ENCODE data around the gene MED1. TPM values are rescaled to one million over a fixed set of nuclear protein-coding genes. Genes with fewer than 3 reads are reported as not detected.

MED1 gene
- polyA plus RNA-seq, 1 experiment = 22.9 TPM

GRCh38 chr17:39360537-39360936 lies 90.5 kb downstream of the MED1 start:
- ChIA-PET CTCF (no interaction called here), POLR2A (no interaction called here)
- DNase-seq (ENCODE audit: low read depth) = no peak
- no peak for TF ChIP-seq CTCF (IDR thresholded peaks at IDR 0.05; ENCODE audit: insufficient read depth, low read depth, low read length)
- H3K4me3 ChIP-seq (ENCODE audit: low read depth, low read length) = no peak overlapping the region
- no peaks in the 10 kb centered on the region for H3K36me3 ChIP-seq (ENCODE audit: control insufficient read depth, insufficient read depth, low read length)
- no peaks in the 10 kb centered on the region for H3K27me3 ChIP-seq (ENCODE audit: control insufficient read depth, insufficient read depth, low read length)

DNA sequence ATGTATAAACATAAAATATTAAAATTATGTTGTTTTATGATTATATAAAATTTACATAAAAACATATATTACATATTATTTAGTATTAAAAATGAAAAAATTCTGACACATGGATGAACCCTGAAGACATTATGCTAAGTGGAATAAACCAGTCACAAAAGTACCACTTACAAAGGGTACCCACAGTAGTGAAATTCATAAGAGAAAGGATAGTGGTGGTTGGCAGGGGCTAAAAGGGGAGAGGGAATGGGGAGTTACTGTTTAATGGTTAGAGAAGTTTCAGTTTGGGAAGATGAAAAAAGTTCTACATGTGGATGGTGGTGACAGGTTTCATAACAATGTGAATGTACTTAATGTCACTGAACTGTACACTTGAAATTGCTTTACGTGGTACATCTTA lies 91.1 kb downstream of the MED1 start:
- no peak overlapping the region for H3K4me3 ChIP-seq (ENCODE audit: low read depth, low read length)
- DNase-seq (ENCODE audit: low read depth) = no peak
- ChIA-PET CTCF (no interaction called here), POLR2A (no interaction called here)
- no peaks in the 10 kb centered on the region for H3K36me3 ChIP-seq (ENCODE audit: control insufficient read depth, insufficient read depth, low read length)
- no peaks in the 10 kb centered on the region for H3K27me3 ChIP-seq (ENCODE audit: control insufficient read depth, insufficient read depth, low read length)
- no peak for TF ChIP-seq CTCF (IDR thresholded peaks at IDR 0.05; ENCODE audit: insufficient read depth, low read depth, low read length)

GRCh38 chr17:39357986-39358385 lies 93.1 kb downstream of the MED1 start:
- ChIA-PET CTCF (no interaction called here), POLR2A (no interaction called here)

DNA sequence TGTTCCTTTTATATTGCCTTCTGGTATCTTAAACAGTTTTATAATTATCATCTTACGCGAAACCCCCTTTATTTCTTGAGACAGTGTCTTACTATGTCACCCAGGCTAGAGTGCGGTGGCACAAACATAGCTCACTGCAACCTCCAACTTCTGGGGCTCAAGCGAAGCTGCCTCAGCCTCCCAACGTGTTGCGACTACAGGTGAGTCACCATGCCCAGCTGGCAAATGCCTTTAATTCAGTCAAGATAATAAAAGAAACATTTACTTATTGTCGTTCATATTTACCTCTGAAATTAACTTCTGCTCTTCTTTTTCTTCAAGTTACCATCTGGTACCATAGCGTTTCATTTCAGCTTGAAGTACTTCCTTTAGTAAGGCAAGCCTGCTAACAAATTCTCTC lies 93.6 kb downstream of the MED1 start:
- Histone ChIP-seq H3K27me3 (ENCODE audit: control insufficient read depth, insufficient read depth, low read length) (no peaks in the 10 kb centered on the region), H3K36me3 (ENCODE audit: control insufficient read depth, insufficient read depth, low read length) (no peaks in the 10 kb centered on the region), H3K4me3 (ENCODE audit: low read depth, low read length) (no peak overlapping the region)
- DNase-seq (ENCODE audit: low read depth) = no peak
- no peak for TF ChIP-seq CTCF (IDR thresholded peaks at IDR 0.05; ENCODE audit: insufficient read depth, low read depth, low read length)
- ChIA-PET POLR2A (no interaction called here), CTCF (no interaction called here)

More at GRCh38 chr17:39357986-39358385, 93.1 kb downstream of the MED1 start:
- TF ChIP-seq CTCF (IDR thresholded peaks at IDR 0.05; ENCODE audit: insufficient read depth, low read depth, low read length) = no peak
- DNase-seq (ENCODE audit: low read depth) = no peak
- H3K27me3 ChIP-seq (ENCODE audit: control insufficient read depth, insufficient read depth, low read length) = no peaks in the 10 kb centered on the region
- no peak overlapping the region for H3K4me3 ChIP-seq (ENCODE audit: low read depth, low read length)
- H3K36me3 ChIP-seq (ENCODE audit: control insufficient read depth, insufficient read depth, low read length) = no peaks in the 10 kb centered on the region

Other genes with a start within 250 kb of the MED1 start
- gene STAC2, start 225.3 kb downstream of the MED1 start, polyA plus RNA-seq (2011; rRNA removed) = not detected in 2 replicates
- 3.9 and 5.1 TPM in 2 replicates for gene FBXL20, start 49.6 kb downstream of the MED1 start, polyA plus RNA-seq (2011; rRNA removed)
- 16.6 and 19.1 TPM in 2 replicates for gene CDK12, start 10.2 kb upstream of the MED1 start, polyA plus RNA-seq (2011; rRNA removed)
- not detected in 2 replicates for gene NEUROD2, start 156.7 kb upstream of the MED1 start, polyA plus RNA-seq (2011; rRNA removed)
- gene PPP1R1B, start 175.7 kb upstream of the MED1 start, polyA plus RNA-seq (2011; rRNA removed) = not detected in 2 replicates
- gene STARD3, start 185.9 kb upstream of the MED1 start, polyA plus RNA-seq (2011; rRNA removed) = 51.6 and 93.8 TPM in 2 replicates
- gene TCAP, start 214.1 kb upstream of the MED1 start, polyA plus RNA-seq (2011; rRNA removed) = 0.16 and 0.22 TPM in 2 replicates
- gene PNMT, start 217.2 kb upstream of the MED1 start, polyA plus RNA-seq (2011; rRNA removed) = not detected in 2 replicates
- gene PGAP3, start 236.8 kb upstream of the MED1 start, polyA plus RNA-seq (2011; rRNA removed) = 11.4 and 20.3 TPM in 2 replicates
- 22.8 and 35.4 TPM in 2 replicates for gene ERBB2, start 248.8 kb upstream of the MED1 start, polyA plus RNA-seq (2011; rRNA removed)

Measured in BJ (cell line).